Measurements from ENCODE around the gene KAT14.
"Not testable (repeated sequence)": the region's sequence is repeated elsewhere in the genome, so short reads cannot be mapped to it uniquely, and the experiment has no call there.

The KAT14 gene

DNA sequence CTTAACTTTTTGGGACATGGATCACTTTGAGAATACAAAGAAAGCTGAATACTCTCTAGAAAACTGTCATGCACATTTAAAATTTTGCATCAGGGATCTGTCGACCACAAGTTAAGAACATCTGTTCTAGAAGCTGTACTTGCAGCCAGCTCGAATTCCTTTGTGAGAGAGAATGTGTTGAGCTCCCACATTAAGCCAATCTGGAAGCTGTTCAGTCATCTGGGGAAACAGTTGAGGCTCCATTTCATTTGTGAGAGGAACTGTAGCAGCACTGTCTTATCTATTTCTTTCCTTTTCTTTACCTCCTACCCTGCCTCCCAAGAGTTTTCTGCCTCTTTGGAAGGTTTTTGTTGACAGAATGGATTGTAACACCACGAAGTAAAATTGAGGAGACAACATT lies 50.8 kb downstream of the KAT14 start:
- no peaks in the 10 kb centered on the region for H3K9me3 ChIP-seq (ENCODE audit: control insufficient read depth, insufficient read depth, low read length)
- H3K79me2 ChIP-seq (ENCODE audit: control insufficient read depth, low read length), result no peaks in the 10 kb centered on the region
- H4K20me1 ChIP-seq (ENCODE audit: control insufficient read depth, insufficient read depth, low read depth, low read length), result no peaks in the 10 kb centered on the region
- no peaks in the 10 kb centered on the region for H3K4me1 ChIP-seq (ENCODE audit: control insufficient read depth, low read length)
- no peaks in the 10 kb centered on the region for H3K27me3 ChIP-seq (ENCODE audit: control insufficient read depth, low read length)
- H3F3A ChIP-seq (ENCODE audit: control insufficient read depth, insufficient read depth), result no peaks in the 10 kb centered on the region
- H3K4me3 ChIP-seq (ENCODE audit: low read length), result no peak overlapping the region
- no peaks in the 10 kb centered on the region for H3K9me2 ChIP-seq (replicated peaks; ENCODE audit: control insufficient read depth, low read length)
- no peak overlapping the region for H3K4me2 ChIP-seq (ENCODE audit: low read length)
- no peak overlapping the region for H3K27ac ChIP-seq (ENCODE audit: low read depth, low read length)
- no peak for TF ChIP-seq CTCF (IDR thresholded peaks at IDR 0.05; ENCODE audit: low read depth, low read length, poor library complexity, severe bottlenecking)
- TF ChIP-seq EZH2phosphoT487 (IDR thresholded peaks at IDR 0.05; ENCODE audit: borderline replicate concordance, low read length), result no peak
- peaks cover 55% of the 10 kb centered on the region for H3K36me3 ChIP-seq (ENCODE audit: control insufficient read depth, low read length)

DNA sequence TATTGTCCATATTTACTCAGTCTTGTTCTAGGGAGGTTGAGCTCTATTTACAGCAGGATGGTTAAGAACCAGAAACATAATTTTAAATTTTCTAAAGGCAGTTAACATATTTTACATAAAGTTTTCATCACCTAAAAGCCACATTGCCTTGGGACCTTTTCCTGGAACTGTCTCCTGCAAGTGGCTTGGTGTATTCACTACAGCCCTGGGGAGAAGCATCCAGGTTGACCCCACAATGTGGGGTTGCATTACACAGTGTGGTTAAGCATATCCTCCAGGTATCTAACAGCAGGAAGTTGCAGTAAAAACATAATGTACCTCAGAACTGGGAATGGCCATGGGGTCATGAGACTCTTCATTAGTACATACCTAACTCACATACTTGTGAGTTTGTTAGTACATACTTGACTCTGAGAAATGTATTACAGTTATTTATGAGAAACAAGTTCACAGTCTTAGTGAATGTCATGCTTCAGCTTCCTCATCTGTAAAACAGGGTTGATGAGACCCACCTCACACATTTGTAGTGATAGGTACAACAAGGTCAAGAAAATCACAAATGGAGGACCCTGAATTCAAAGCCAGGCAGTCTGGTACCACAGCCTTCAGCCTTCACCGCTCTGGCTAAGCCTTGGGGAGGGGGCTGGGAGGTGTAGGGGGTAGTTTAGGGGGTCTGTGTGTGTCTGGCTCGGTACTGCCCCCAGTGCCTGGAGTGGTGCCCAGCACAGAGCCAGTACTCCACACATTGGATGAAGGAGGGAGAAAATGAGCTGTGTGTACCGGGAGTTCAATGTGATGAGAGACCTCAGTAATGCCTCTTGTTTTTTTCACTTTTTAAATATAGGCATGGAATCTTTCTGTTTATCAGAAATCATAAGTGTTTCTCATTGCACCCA lies 52.9 kb downstream of the KAT14 start:
- peaks cover 34% of the 10 kb centered on the region for H3K36me3 ChIP-seq (ENCODE audit: control insufficient read depth, low read length)
- H3F3A ChIP-seq (ENCODE audit: control insufficient read depth, insufficient read depth), result no peaks in the 10 kb centered on the region
- no peak overlapping the region for H3K4me3 ChIP-seq (ENCODE audit: low read length)
- H3K79me2 ChIP-seq (ENCODE audit: control insufficient read depth, low read length), result no peaks in the 10 kb centered on the region
- no peaks in the 10 kb centered on the region for H3K27me3 ChIP-seq (ENCODE audit: control insufficient read depth, low read length)
- no peak overlapping the region for H3K4me2 ChIP-seq (ENCODE audit: low read length)
- H4K20me1 ChIP-seq (ENCODE audit: control insufficient read depth, insufficient read depth, low read depth, low read length), result no peaks in the 10 kb centered on the region
- no peaks in the 10 kb centered on the region for H3K9me2 ChIP-seq (replicated peaks; ENCODE audit: control insufficient read depth, low read length)
- TF ChIP-seq EZH2phosphoT487 (IDR thresholded peaks at IDR 0.05; ENCODE audit: borderline replicate concordance, low read length) (no peak), CTCF (IDR thresholded peaks at IDR 0.05; ENCODE audit: low read depth, low read length, poor library complexity, severe bottlenecking) (peak; percentile 39)
- no peaks in the 10 kb centered on the region for H3K9me3 ChIP-seq (ENCODE audit: control insufficient read depth, insufficient read depth, low read length)
- no peaks in the 10 kb centered on the region for H3K4me1 ChIP-seq (ENCODE audit: control insufficient read depth, low read length)
- no peak overlapping the region for H3K27ac ChIP-seq (ENCODE audit: low read depth, low read length)

GRCh38 chr20:18191306-18191705 lies 53.6 kb downstream of the KAT14 start:
- no peak overlapping the region for H3K4me3 ChIP-seq (ENCODE audit: low read length)
- H3K4me1 ChIP-seq (ENCODE audit: control insufficient read depth, low read length), result no peaks in the 10 kb centered on the region
- H3K9me2 ChIP-seq (replicated peaks; ENCODE audit: control insufficient read depth, low read length), result no peaks in the 10 kb centered on the region
- TF ChIP-seq CTCF (IDR thresholded peaks at IDR 0.05; ENCODE audit: low read depth, low read length, poor library complexity, severe bottlenecking) (no peak), EZH2phosphoT487 (IDR thresholded peaks at IDR 0.05; ENCODE audit: borderline replicate concordance, low read length) (no peak)
- H3K36me3 ChIP-seq (ENCODE audit: control insufficient read depth, low read length), result peaks cover 27% of the 10 kb centered on the region
- no peaks in the 10 kb centered on the region for H3F3A ChIP-seq (ENCODE audit: control insufficient read depth, insufficient read depth)
- H3K27me3 ChIP-seq (ENCODE audit: control insufficient read depth, low read length), result no peaks in the 10 kb centered on the region
- no peaks in the 10 kb centered on the region for H3K79me2 ChIP-seq (ENCODE audit: control insufficient read depth, low read length)
- no peaks in the 10 kb centered on the region for H3K9me3 ChIP-seq (ENCODE audit: control insufficient read depth, insufficient read depth, low read length)
- no peak overlapping the region for H3K4me2 ChIP-seq (ENCODE audit: low read length)
- H4K20me1 ChIP-seq (ENCODE audit: control insufficient read depth, insufficient read depth, low read depth, low read length), result no peaks in the 10 kb centered on the region
- H3K27ac ChIP-seq (ENCODE audit: low read depth, low read length), result no peak overlapping the region

- H3K79me2 ChIP-seq (ENCODE audit: control insufficient read depth, low read length); H3K27me3 ChIP-seq (ENCODE audit: control insufficient read depth, low read length); H3K9me3 ChIP-seq (ENCODE audit: control insufficient read depth, insufficient read depth, low read length); H3F3A ChIP-seq (ENCODE audit: control insufficient read depth, insufficient read depth); H3K4me3 ChIP-seq (ENCODE audit: low read length); H4K20me1 ChIP-seq (ENCODE audit: control insufficient read depth, insufficient read depth, low read depth, low read length); H3K9me2 ChIP-seq (replicated peaks; ENCODE audit: control insufficient read depth, low read length); H3K4me1 ChIP-seq (ENCODE audit: control insufficient read depth, low read length); H3K4me2 ChIP-seq (ENCODE audit: low read length); H3K27ac ChIP-seq (ENCODE audit: low read depth, low read length); H3K36me3 ChIP-seq (ENCODE audit: control insufficient read depth, low read length): not testable (repeated sequence)
These were observed 56.8 kb downstream of the KAT14 start for GRCh38 chr20:18194461-18194860.
